CD4-positive, alpha-beta T cell (primary cell): Measurements from ENCODE around the gene GLIS1. TPM values are rescaled to one million over a fixed set of nuclear protein-coding genes. Genes with fewer than 3 reads are reported as not detected.

Experiments
- ATAC-seq: fragments of 200-7000 bp; cut with Tn5 transposase; one replicate; pipeline ENCODE4 v1.10.0; 2022; ENCODE audit warnings: mild to moderate bottlenecking; ENCODE audit not compliant: poor library complexity
- CTCF ChIA-PET: fragments of 350-600 bp; sonication (Branson Sonifier 250); formaldehyde crosslinking; loops from one replicate; lab custom pipeline; 2021; ENCODE audit warnings: antibody characterized with exemption, inconsistent platforms; lab: Charles Lee
- POLR2A ChIA-PET: fragments of 350-600 bp; sonication (Branson Sonifier 250); formaldehyde crosslinking; loops from one replicate; lab custom pipeline; 2021; ENCODE audit warnings: antibody characterized with exemption, inconsistent platforms; lab: Charles Lee
- DNase-seq, 14 experiments: peaks; one replicate each; pipeline ENCODE4 v3.0.0-alpha.2; 2013 to 2020; ENCODE audit warnings: mixed read lengths in 2 of 14
- H3K27ac ChIP-seq, 2 donors: one replicate each; pipeline versions ENCODE4 v1.5.1 to v1.7.0; 2013; ENCODE audit warnings: low read length in 2 of 2, low read depth in 1 of 2, mild to moderate bottlenecking in 1 of 2
- H3K27me3 ChIP-seq, 2 experiments: 1 replicate in 1 of 2; 2 replicates in 1 of 2; pipeline versions ENCODE4 v1.6.1 to v1.7.0; 2013; ENCODE audit warnings: low read length in 2 of 2, control low read depth in 1 of 2, mild to moderate bottlenecking in 1 of 2, moderate library complexity in 1 of 2; ENCODE audit not compliant: insufficient read depth in 2 of 2, control insufficient read depth in 1 of 2
- H3K36me3 ChIP-seq: one replicate; pipeline ENCODE4 v1.6.1; 2013; ENCODE audit warnings: low read length, control low read depth; ENCODE audit not compliant: insufficient read depth
- H3K4me1 ChIP-seq: one replicate; pipeline ENCODE4 v1.6.1; 2013; ENCODE audit warnings: low read length, control low read depth; ENCODE audit not compliant: insufficient read depth
- H3K4me3 ChIP-seq: one replicate; pipeline ENCODE4 v1.5.1; 2013; ENCODE audit warnings: mild to moderate bottlenecking, low read length, moderate library complexity
- H3K9me3 ChIP-seq, 2 experiments: 1 replicate in 1 of 2; 2 replicates in 1 of 2; pipeline versions ENCODE4 v1.6.1 to v1.7.0; 2013; ENCODE audit warnings: low read length in 2 of 2, mild to moderate bottlenecking in 2 of 2, control low read depth in 1 of 2, moderate library complexity in 1 of 2; ENCODE audit not compliant: control insufficient read depth in 1 of 2, insufficient read depth in 1 of 2
- H3K27ac Mint-ChIP-seq: one replicate; pipeline ENCODE4 v1.8.0; 2020; ENCODE audit warnings: mixed read lengths
- H3K27me3 Mint-ChIP-seq: one replicate; pipeline ENCODE4 v1.8.0; 2021; ENCODE audit warnings: mixed read lengths
- H3K36me3 Mint-ChIP-seq: one replicate; pipeline ENCODE4 v1.8.0; 2021; ENCODE audit warnings: low read depth, mixed read lengths
- H3K4me1 Mint-ChIP-seq: one replicate; pipeline ENCODE4 v1.8.0; 2021; ENCODE audit warnings: low read depth, mixed read lengths
- H3K4me3 Mint-ChIP-seq: one replicate; pipeline ENCODE4 v1.8.0; 2020; ENCODE audit warnings: mild to moderate bottlenecking, mixed read lengths
- H3K9me3 Mint-ChIP-seq: one replicate; pipeline ENCODE4 v1.8.0; 2020; ENCODE audit warnings: mixed read lengths
- CTCF ChIP-seq: fragments of 200-600 bp; IDR thresholded peaks from one replicate; pipeline ENCODE4 v1.8.0; 2022; ENCODE audit warnings: antibody characterized with exemption, mild to moderate bottlenecking
- intact Hi-C, 2 experiments: fragments of 100-400 bp; cut with DNase I in 1 of 2; cut with micrococcal nuclease in 1 of 2; formaldehyde crosslinking; loops; one replicate each; pipeline versions ENCODE4 v1.15.1 to v1.9.0; 2023 to 2025; cut with DNase I, micrococcal nuclease
- total RNA-seq, 174 experiments: library from RNA in 2 of 174; stranded (reverse) in 2 of 174; gene quantifications; one replicate each; pipeline ENCODE4 v1.2.3 and lab custom pipeline; 2021 to 2026

GLIS1 gene
- total RNA-seq, 2 experiments from 2014 or later: not detected

GRCh38 chr1:53697721-53698383 lies 41.1 kb downstream of the GLIS1 start:
- no peak for ATAC-seq
- Histone ChIP-seq H3K4me1 (no peaks in the 10 kb centered on the region), H3K36me3 (no peaks in the 10 kb centered on the region), H3K4me3 (no peak overlapping the region), H3K27me3 (peaks cover 2 to 3% of the 10 kb centered on the region in 2 experiments), H3K9me3 (peaks cover 0 to 7% of the 10 kb centered on the region in 2 experiments), H3K27ac (no peak overlapping the region)
- CTCF ChIA-PET: no interaction called here
- POLR2A ChIA-PET: no interaction called here
- Mint-ChIP-seq H3K4me1 (no peaks in the 10 kb centered on the region), H3K36me3 (no peaks in the 10 kb centered on the region), H3K27me3 (peaks cover 6% of the 10 kb centered on the region), H3K27ac (no peak overlapping the region), H3K4me3 (no peak overlapping the region), H3K9me3 (no peaks in the 10 kb centered on the region)
- no peak for DNase-seq
- intact Hi-C loops: no loop called here
- no peak for TF ChIP-seq CTCF

GRCh38 chr1:53696990-53697389 lies 42.0 kb downstream of the GLIS1 start:
- CTCF ChIA-PET: no interaction called here
- Histone ChIP-seq H3K4me1 (no peaks in the 10 kb centered on the region), H3K36me3 (no peaks in the 10 kb centered on the region), H3K27me3 (peaks cover 2 to 3% of the 10 kb centered on the region in 2 experiments), H3K27ac (no peak overlapping the region), H3K9me3 (peaks cover 0 to 7% of the 10 kb centered on the region in 2 experiments), H3K4me3 (no peak overlapping the region)
- TF ChIP-seq CTCF: no peak
- Mint-ChIP-seq H3K36me3 (no peaks in the 10 kb centered on the region), H3K4me1 (no peaks in the 10 kb centered on the region), H3K27me3 (peaks cover 6% of the 10 kb centered on the region), H3K27ac (no peak overlapping the region), H3K9me3 (no peaks in the 10 kb centered on the region), H3K4me3 (no peak overlapping the region)
- ATAC-seq (no peak), DNase-seq (no peak)
- POLR2A ChIA-PET: no interaction called here
- intact Hi-C loops: no loop called here

GRCh38 chr1:53696571-53696970 lies 42.4 kb downstream of the GLIS1 start:
- no peak for TF ChIP-seq CTCF
- ATAC-seq: no peak
- H3K9me3 Mint-ChIP-seq: no peaks in the 10 kb centered on the region
- CTCF ChIA-PET: no interaction called here
- POLR2A ChIA-PET: no interaction called here
- no peaks in the 10 kb centered on the region for H3K36me3 Mint-ChIP-seq
- no peak overlapping the region for H3K27ac ChIP-seq
- peaks cover 6% of the 10 kb centered on the region for H3K27me3 Mint-ChIP-seq
- intact Hi-C loops: no loop called here
- peaks cover 2 to 3% of the 10 kb centered on the region in 2 experiments for H3K27me3 ChIP-seq
- no peak overlapping the region for H3K4me3 Mint-ChIP-seq
- H3K4me3 ChIP-seq: no peak overlapping the region
- peaks cover 0 to 7% of the 10 kb centered on the region in 2 experiments for H3K9me3 ChIP-seq
- H3K27ac Mint-ChIP-seq: no peak overlapping the region
- H3K36me3 ChIP-seq: no peaks in the 10 kb centered on the region
- H3K4me1 Mint-ChIP-seq: no peaks in the 10 kb centered on the region
- H3K4me1 ChIP-seq: no peaks in the 10 kb centered on the region
- no peak for DNase-seq
